Trophoblast cell (in vitro differentiated cells and primary cell): Measurements from ENCODE around the gene ARHGEF12.

ENCODE experiments used
- DNase-seq, 2 donors: peaks; one replicate each; pipeline ENCODE4 v3.0.0-alpha.2; 2016
- H2AFZ ChIP-seq: 2 replicates; pipeline ENCODE4 v1.6.1; 2013; ENCODE audit warnings: low read length, moderate library complexity, mild to moderate bottlenecking; ENCODE audit not compliant: insufficient read depth, poor library complexity
- H2AK5ac ChIP-seq: 2 replicates; pipeline ENCODE4 v1.6.1; 2013; ENCODE audit warnings: mild to moderate bottlenecking, low read length
- H2BK120ac ChIP-seq: 2 replicates; pipeline ENCODE4 v1.6.1; 2013; ENCODE audit warnings: low read length, mild to moderate bottlenecking, moderate library complexity; ENCODE audit not compliant: insufficient read depth, poor library complexity
- H2BK12ac ChIP-seq: 2 replicates; pipeline ENCODE4 v1.6.1; 2013; ENCODE audit warnings: mild to moderate bottlenecking, low read length, moderate library complexity
- H2BK5ac ChIP-seq: 2 replicates; pipeline ENCODE4 v1.6.1; 2013; ENCODE audit warnings: low read length, low read depth, moderate library complexity, mild to moderate bottlenecking; ENCODE audit not compliant: poor library complexity
- H3K14ac ChIP-seq: 2 replicates; pipeline ENCODE4 v1.6.1; 2013; ENCODE audit warnings: mild to moderate bottlenecking, low read length
- H3K18ac ChIP-seq: 2 replicates; pipeline ENCODE4 v1.6.1; 2013; ENCODE audit warnings: mild to moderate bottlenecking, low read length
- H3K23ac ChIP-seq: 2 replicates; pipeline ENCODE4 v1.6.1; 2013; ENCODE audit warnings: low read length
- H3K27ac ChIP-seq: 2 replicates; pipeline ENCODE4 v1.5.1; 2013; ENCODE audit warnings: low read depth, mild to moderate bottlenecking, inconsistent platforms, low read length, moderate library complexity
- H3K27me3 ChIP-seq: 2 replicates; pipeline ENCODE4 v1.6.1; 2013; ENCODE audit warnings: inconsistent platforms, mild to moderate bottlenecking, low read length, moderate library complexity; ENCODE audit not compliant: insufficient read depth
- H3K36me3 ChIP-seq, 2 experiments: 1 replicate in 1 of 2; 2 replicates in 1 of 2; pipeline ENCODE4 v1.6.1; 2013; ENCODE audit warnings: low read length in 2 of 2, mild to moderate bottlenecking in 2 of 2, moderate library complexity in 1 of 2; ENCODE audit not compliant: insufficient read depth in 2 of 2, control insufficient read depth in 1 of 2
- H3K4ac ChIP-seq: 2 replicates; pipeline ENCODE4 v1.6.1; 2013; ENCODE audit warnings: low read depth, mild to moderate bottlenecking, low read length, moderate library complexity
- H3K4me1 ChIP-seq, 2 experiments: 1 replicate in 1 of 2; 2 replicates in 1 of 2; pipeline ENCODE4 v1.6.1; 2013; ENCODE audit warnings: low read length in 2 of 2, mild to moderate bottlenecking in 2 of 2, moderate library complexity in 1 of 2; ENCODE audit not compliant: insufficient read depth in 2 of 2, control insufficient read depth in 1 of 2
- H3K4me2 ChIP-seq: 2 replicates; pipeline ENCODE4 v1.6.1; 2013; ENCODE audit warnings: inconsistent platforms, mild to moderate bottlenecking, low read length, moderate library complexity
- H3K4me3 ChIP-seq: 2 replicates; pipeline ENCODE4 v1.5.1; 2013; ENCODE audit warnings: mild to moderate bottlenecking, low read depth, low read length, inconsistent platforms
- H3K79me1 ChIP-seq: one replicate; pipeline ENCODE4 v1.6.1; 2013; ENCODE audit warnings: low read length
- H3K79me2 ChIP-seq: 2 replicates; pipeline ENCODE4 v1.6.1; 2013; ENCODE audit warnings: low read length, mild to moderate bottlenecking; ENCODE audit not compliant: control insufficient read depth, insufficient read depth, poor library complexity
- H3K9ac ChIP-seq: 2 replicates; pipeline ENCODE4 v1.6.1; 2013; ENCODE audit warnings: mild to moderate bottlenecking, low read length
- H3K9me3 ChIP-seq: 2 replicates; pipeline ENCODE4 v1.6.1; 2013; ENCODE audit warnings: low read depth, mild to moderate bottlenecking, control low read depth, inconsistent platforms, low read length; ENCODE audit not compliant: insufficient read depth
- H4K12ac ChIP-seq: 2 replicates; pipeline ENCODE4 v1.6.1; 2013; ENCODE audit warnings: low read depth, mild to moderate bottlenecking, low read length, moderate library complexity
- H4K8ac ChIP-seq: 2 replicates; pipeline ENCODE4 v1.6.1; 2013; ENCODE audit warnings: low read depth, mild to moderate bottlenecking, low read length, moderate library complexity
- H4K91ac ChIP-seq: one replicate; pipeline ENCODE4 v1.6.1; 2013; ENCODE audit warnings: low read depth, mild to moderate bottlenecking, low read length, moderate library complexity
- WGBS: extraction: QIAGEN DNeasy Blood & Tissue Kit; methylation state at CpG from one replicate; pipeline ENCODE4 v1.1.7; 2013; ENCODE audit warnings: missing lambda C conversion rate; ENCODE audit not compliant: insufficient read length, insufficient coverage; ENCODE audit errors: extremely low coverage; 5-methylcytosine and 5-hydroxymethylcytosine counted together

ARHGEF12 gene

DNA sequence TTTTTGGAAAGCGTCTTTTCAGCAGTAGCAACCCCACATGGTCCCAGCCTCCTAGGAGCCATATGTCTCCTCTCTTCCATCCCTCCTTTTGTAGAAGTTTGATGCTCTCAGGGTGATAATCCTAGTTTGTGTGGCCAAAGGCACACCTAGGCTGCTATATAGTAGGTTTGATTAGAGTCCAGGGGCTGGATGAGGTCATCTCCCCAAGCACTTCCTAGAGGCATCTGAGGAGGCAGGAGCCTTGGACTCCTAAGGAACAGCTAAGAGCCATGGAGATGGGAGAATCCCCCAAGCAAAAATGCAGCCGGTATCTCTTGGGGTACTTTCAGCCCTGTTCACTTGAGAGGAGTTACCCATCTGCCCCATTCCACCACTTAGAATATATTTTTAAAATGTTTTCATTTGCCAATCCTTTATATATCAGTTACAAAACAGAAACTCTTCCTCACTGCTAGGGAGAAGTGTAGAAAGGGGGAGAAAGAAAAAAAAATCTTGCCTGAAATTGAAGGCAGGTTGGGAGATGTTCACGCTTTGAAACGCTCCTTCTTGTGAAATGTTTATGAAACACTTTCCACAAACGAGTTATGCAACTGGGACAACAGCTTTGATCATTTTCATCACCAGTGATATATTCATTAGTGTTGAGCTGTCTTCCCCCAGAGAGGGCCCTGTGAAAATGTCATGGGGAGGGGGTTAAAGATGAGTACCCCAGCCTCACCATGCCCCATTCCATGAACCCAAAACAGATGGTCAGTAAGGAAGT, 43.0 kb upstream of the ARHGEF12 start:
- no peaks in the 10 kb centered on the region for H3K27me3 ChIP-seq
- no peak overlapping the region for H3K4ac ChIP-seq
- no peaks in the 10 kb centered on the region for H3K9me3 ChIP-seq
- no peak overlapping the region for H2BK12ac ChIP-seq
- H3K79me2 ChIP-seq, result no peaks in the 10 kb centered on the region
- H2BK120ac ChIP-seq, result peak overlapping the region; percentile 77
- H4K8ac ChIP-seq, result no peak overlapping the region
- no peak overlapping the region for H2AFZ ChIP-seq
- peak overlapping the region; percentile 52 for H4K91ac ChIP-seq
- H3K14ac ChIP-seq, result no peak overlapping the region
- no peak overlapping the region for H2AK5ac ChIP-seq
- H2BK5ac ChIP-seq, result no peak overlapping the region
- H3K9ac ChIP-seq, result no peak overlapping the region
- H3K36me3 ChIP-seq, result no peaks in the 10 kb centered on the region
- peaks cover 8% of the 10 kb centered on the region for H3K79me1 ChIP-seq
- H4K12ac ChIP-seq, result no peak overlapping the region
- DNase-seq, result peak in 1 of 2 donors; percentile 52
- no peak overlapping the region for H3K4me3 ChIP-seq
- no peak overlapping the region for H3K18ac ChIP-seq
- H3K4me1 ChIP-seq, result no peaks in the 10 kb centered on the region
- no peak overlapping the region for H3K23ac ChIP-seq
- H3K4me2 ChIP-seq, result no peak overlapping the region
- H3K27ac ChIP-seq, result no peak overlapping the region
- no CpG with 5 or more reads among the region's 5 CpGs for WGBS

GRCh38 chr11:120294096-120294495, 42.1 kb upstream of the ARHGEF12 start:
- H3K79me1 ChIP-seq, result peaks cover 8% of the 10 kb centered on the region
- no peak overlapping the region for H3K4me2 ChIP-seq
- H2BK12ac ChIP-seq, result no peak overlapping the region
- no peaks in the 10 kb centered on the region for H3K27me3 ChIP-seq
- H4K12ac ChIP-seq, result no peak overlapping the region
- H3K4me3 ChIP-seq, result no peak overlapping the region
- peak; percentile 17 to 73 for DNase-seq
- no peak overlapping the region for H3K23ac ChIP-seq
- no peak overlapping the region for H3K14ac ChIP-seq
- H2AFZ ChIP-seq, result no peak overlapping the region
- H3K27ac ChIP-seq, result no peak overlapping the region
- H2BK5ac ChIP-seq, result no peak overlapping the region
- H2BK120ac ChIP-seq, result peak overlapping the region; percentile 40
- no peaks in the 10 kb centered on the region for H3K79me2 ChIP-seq
- H3K9ac ChIP-seq, result no peak overlapping the region
- H3K4ac ChIP-seq, result no peak overlapping the region
- H3K36me3 ChIP-seq, result no peaks in the 10 kb centered on the region
- H3K18ac ChIP-seq, result no peak overlapping the region
- peak overlapping the region; percentile 52 for H4K91ac ChIP-seq
- H3K4me1 ChIP-seq, result no peaks in the 10 kb centered on the region
- H3K9me3 ChIP-seq, result no peaks in the 10 kb centered on the region
- no peak overlapping the region for H2AK5ac ChIP-seq
- WGBS, result no CpG with 5 or more reads among the region's 5 CpGs
- no peak overlapping the region for H4K8ac ChIP-seq

- Histone ChIP-seq H3K9ac (no peak overlapping the region), H2AFZ (no peak overlapping the region), H3K27ac (no peak overlapping the region), H3K4me2 (no peak overlapping the region), H2BK12ac (no peak overlapping the region), H4K12ac (no peak overlapping the region), H3K27me3 (no peaks in the 10 kb centered on the region), H3K9me3 (no peaks in the 10 kb centered on the region), H3K36me3 (peaks cover 0 to 2% of the 10 kb centered on the region in 2 experiments), H3K18ac (no peak overlapping the region), H4K8ac (no peak overlapping the region), H3K23ac (no peak overlapping the region), H2BK5ac (no peak overlapping the region), H3K79me2 (no peaks in the 10 kb centered on the region), H2BK120ac (no peak overlapping the region), H3K79me1 (peaks cover 14% of the 10 kb centered on the region), H3K14ac (no peak overlapping the region), H2AK5ac (no peak overlapping the region), H3K4me1 (peaks cover 5 to 6% of the 10 kb centered on the region in 2 experiments), H4K91ac (no peak overlapping the region), H3K4ac (no peak overlapping the region), H3K4me3 (no peak overlapping the region)
- no CpG with 5 or more reads among the region's 4 CpGs for WGBS
- DNase-seq, result peak; percentile 87
Observed at GRCh38 chr11:120295099-120295498, 41.1 kb upstream of the ARHGEF12 start.

DNA sequence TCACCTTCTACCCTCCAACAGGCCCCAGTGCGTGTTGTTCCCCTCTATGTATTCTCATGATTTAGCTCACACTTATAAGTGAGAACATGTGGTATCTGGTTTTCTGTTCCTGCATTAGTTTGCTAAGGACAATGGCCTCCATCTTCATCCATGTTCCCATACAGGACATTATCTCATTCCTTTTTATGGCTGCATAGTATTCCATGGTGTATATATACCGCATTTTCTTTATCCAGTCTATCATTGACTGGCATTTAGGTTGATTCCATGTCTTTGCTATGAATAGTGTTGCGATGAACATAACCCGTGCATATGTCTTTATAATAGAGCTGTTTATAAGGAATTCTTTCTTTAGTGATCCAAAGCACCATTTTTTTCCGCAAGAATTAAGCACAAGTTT, 39.7 kb upstream of the ARHGEF12 start:
- H3K27ac ChIP-seq, result no peak overlapping the region
- H3K4me3 ChIP-seq, result no peak overlapping the region
- no peak overlapping the region for H4K8ac ChIP-seq
- H2BK5ac ChIP-seq, result no peak overlapping the region
- no peak overlapping the region for H4K91ac ChIP-seq
- H3K23ac ChIP-seq, result no peak overlapping the region
- DNase-seq, result no peak
- no peak overlapping the region for H3K9ac ChIP-seq
- H3K4ac ChIP-seq, result no peak overlapping the region
- no peak overlapping the region for H3K4me2 ChIP-seq
- no peak overlapping the region for H2AFZ ChIP-seq
- H3K18ac ChIP-seq, result no peak overlapping the region
- peaks cover 14% of the 10 kb centered on the region for H3K79me1 ChIP-seq
- H3K9me3 ChIP-seq, result no peaks in the 10 kb centered on the region
- no peak overlapping the region for H2BK120ac ChIP-seq
- WGBS, result no CpG with 5 or more reads among the region's 5 CpGs
- H4K12ac ChIP-seq, result no peak overlapping the region
- H3K27me3 ChIP-seq, result no peaks in the 10 kb centered on the region
- no peaks in the 10 kb centered on the region for H3K79me2 ChIP-seq
- no peak overlapping the region for H2AK5ac ChIP-seq
- no peak overlapping the region for H2BK12ac ChIP-seq
- H3K4me1 ChIP-seq, result peaks cover 8% of the 10 kb centered on the region in 2 experiments
- peaks cover 0 to 2% of the 10 kb centered on the region in 2 experiments for H3K36me3 ChIP-seq
- no peak overlapping the region for H3K14ac ChIP-seq
